PC-9 (cell line): Measurements from ENCODE around the gene NFATC1. TPM values are rescaled to one million over a fixed set of nuclear protein-coding genes. Genes with fewer than 3 reads are reported as not detected.

Experiments used
- BruUV-seq: library from RNA; stranded (reverse); fragments of 400-500 nt; replicated peaks from 2 replicates; lab custom pipeline; 2021; lab: Mats Ljungman, UMichigan
- CTCF ChIA-PET: fragments of 300-600 bp; sonication (Branson Sonifier 250); formaldehyde crosslinking; loops from one replicate; lab custom pipeline; 2022; ENCODE audit warnings: antibody characterized with exemption; lab: Charles Lee
- POLR2A ChIA-PET: fragments of 300-600 bp; sonication (Branson Sonifier 250); formaldehyde crosslinking; loops from one replicate; lab custom pipeline; 2022; ENCODE audit warnings: antibody characterized with exemption; ENCODE audit not compliant: unreplicated experiment; lab: Charles Lee
- DNase-seq, 2 experiments: peaks; one replicate each; pipeline versions ENCODE4 v3.0.0 to v3.0.0-alpha.2; 2015 to 2022; ENCODE audit warnings: mixed read lengths in 1 of 2
- H2AFZ ChIP-seq: fragments of 200-600 bp; sonication (generic); 2 replicates; pipeline ENCODE4 v1.8.1; 2017; ENCODE audit warnings: antibody characterized with exemption
- H3F3A ChIP-seq: fragments of 200-600 bp; sonication (generic); 2 replicates; pipeline ENCODE4 v1.8.1; 2017; ENCODE audit warnings: antibody characterized with exemption, mild to moderate bottlenecking, low read depth; ENCODE audit not compliant: insufficient read depth
- H3K27ac ChIP-seq: fragments of 200-600 bp; sonication (generic); 2 replicates; pipeline ENCODE4 v1.6.1; 2016; ENCODE audit warnings: mixed run types
- H3K27me3 ChIP-seq: fragments of 200-600 bp; sonication (generic); 2 replicates; pipeline ENCODE4 v1.6.1; 2016; ENCODE audit warnings: low read depth, mixed run types; ENCODE audit not compliant: insufficient read depth
- H3K36me3 ChIP-seq: fragments of 200-600 bp; sonication (generic); 2 replicates; pipeline ENCODE4 v1.6.1; 2016; ENCODE audit warnings: low read depth, mixed run types
- H3K4me1 ChIP-seq: fragments of 200-600 bp; sonication (generic); replicated peaks from 2 replicates; pipeline ENCODE4 v1.6.1; 2016; ENCODE audit warnings: mixed run types; ENCODE audit not compliant: insufficient read depth
- H3K4me2 ChIP-seq: fragments of 200-600 bp; sonication (generic); 2 replicates; pipeline ENCODE4 v1.6.1; 2017; ENCODE audit warnings: mixed run types
- H3K4me3 ChIP-seq: fragments of 200-600 bp; sonication (generic); 2 replicates; pipeline ENCODE4 v1.6.1; 2016; ENCODE audit warnings: mixed run types
- H3K79me2 ChIP-seq: fragments of 200-600 bp; sonication (generic); 2 replicates; pipeline ENCODE4 v1.6.1; 2017; ENCODE audit warnings: low read depth, mixed run types
- H3K9me2 ChIP-seq: fragments of 200-600 bp; sonication (generic); 2 replicates; pipeline ENCODE4 v1.8.1; 2017; ENCODE audit warnings: mild to moderate bottlenecking; ENCODE audit not compliant: insufficient read depth
- H3K9me3 ChIP-seq: fragments of 200-600 bp; sonication (generic); 2 replicates; pipeline ENCODE4 v1.8.1; 2016; ENCODE audit warnings: low read depth; ENCODE audit not compliant: insufficient read depth
- H4K20me1 ChIP-seq: fragments of 200-600 bp; sonication (generic); 2 replicates; pipeline ENCODE4 v1.8.1; 2017; ENCODE audit not compliant: insufficient read depth
- CTCF ChIP-seq: fragments of 200-600 bp; sonication (generic); conservative IDR thresholded peaks from 2 replicates; pipeline ENCODE4 v1.6.1; 2017; ENCODE audit warnings: mixed run types, antibody characterized with exemption, mild to moderate bottlenecking, moderate library complexity
- EZH2 ChIP-seq: fragments of 200-600 bp; sonication (generic); IDR thresholded peaks from 2 replicates; pipeline ENCODE4 v1.8.0; 2017; ENCODE audit warnings: antibody characterized with exemption, low read depth
- intact Hi-C: fragments of 100-400 bp; cut with micrococcal nuclease; formaldehyde crosslinking; loops from one replicate; pipeline ENCODE4 v1.10.0; 2022; ENCODE audit not compliant: unreplicated experiment
- total RNA-seq: library from RNA; stranded (reverse); gene quantifications from 2 replicates; pipeline ENCODE4 v1.2.3, GENCODE V29; 2021

NFATC1 gene
- total RNA-seq, 1 experiment from 2014 or later: 2.6 TPM

DNA sequence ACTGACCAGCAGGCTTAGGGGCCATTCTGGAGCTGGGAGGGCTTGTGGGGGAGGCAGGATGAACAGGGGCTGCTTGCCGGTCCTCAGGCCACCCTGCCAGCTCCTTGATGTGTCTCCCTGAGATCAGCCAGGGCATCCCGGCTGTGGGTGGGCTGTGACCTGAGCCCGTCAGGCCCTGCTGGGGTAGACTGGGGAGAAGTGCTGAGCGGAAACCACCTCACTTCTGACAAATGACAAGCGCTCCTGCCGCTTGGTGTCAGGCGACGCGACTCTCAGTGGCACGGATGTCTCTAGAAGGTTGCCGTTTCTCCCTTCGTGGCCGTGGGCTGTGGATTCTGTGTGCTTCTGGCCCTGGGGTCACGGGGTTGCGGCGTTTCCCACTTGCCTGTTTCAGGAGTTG is 45.7 kb downstream of the NFATC1 start:
- TF ChIP-seq EZH2 (no peak), CTCF (no peak)

DNA sequence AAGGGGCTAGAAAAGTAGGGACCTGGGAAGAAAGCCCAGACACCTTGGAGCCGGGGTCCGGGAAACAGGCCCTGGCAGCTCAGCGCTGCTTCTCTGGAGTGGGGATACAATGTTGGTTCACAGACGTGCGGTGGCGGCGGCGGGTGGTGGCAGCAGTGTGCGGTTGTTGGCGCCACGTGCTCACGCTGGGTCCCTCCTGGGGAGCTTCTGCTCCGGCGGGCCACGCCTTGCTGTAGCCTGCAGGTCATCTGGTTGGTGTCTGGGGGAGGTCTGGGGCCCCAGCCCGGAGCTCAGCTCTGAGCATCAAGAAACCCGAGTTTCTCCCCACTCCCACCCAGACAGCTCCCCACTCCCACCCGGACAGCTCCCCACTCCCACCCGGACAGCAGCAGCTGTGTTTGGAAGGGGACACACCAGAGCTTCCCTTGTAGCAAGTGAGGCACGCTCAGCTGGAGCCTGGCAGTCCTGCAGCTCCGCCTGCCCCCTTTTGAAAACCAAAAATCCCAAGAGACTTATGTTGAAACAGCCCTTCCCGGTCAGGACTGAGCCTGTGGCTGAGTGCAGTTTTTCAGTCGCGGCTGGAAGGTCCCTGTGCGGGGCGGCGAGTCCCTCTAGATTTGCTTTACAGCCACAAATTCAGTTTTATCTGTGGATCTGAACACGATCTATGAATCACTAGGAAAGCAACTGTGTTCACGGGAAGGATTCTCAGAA is 46.9 kb downstream of the NFATC1 start:
- H3K36me3 ChIP-seq: no peaks in the 10 kb centered on the region
- H3K79me2 ChIP-seq: no peaks in the 10 kb centered on the region
- no peak overlapping the region for H2AFZ ChIP-seq
- DNase-seq: no peak
- ChIA-PET CTCF (no interaction called here), POLR2A (no interaction called here)
- no peaks in the 10 kb centered on the region for H3K27me3 ChIP-seq
- no peak overlapping the region for H3K4me3 ChIP-seq
- no TSS peak for BruUV-seq
- no peaks in the 10 kb centered on the region for H3K9me3 ChIP-seq
- no peaks in the 10 kb centered on the region for H3K4me1 ChIP-seq
- no peak for TF ChIP-seq CTCF
- TF ChIP-seq EZH2: no peak
- no peaks in the 10 kb centered on the region for H3F3A ChIP-seq
- H3K9me2 ChIP-seq: no peaks in the 10 kb centered on the region
- no peak overlapping the region for H3K4me2 ChIP-seq
- intact Hi-C loops: no loop called here
- H3K27ac ChIP-seq: no peak overlapping the region
- H4K20me1 ChIP-seq: no peaks in the 10 kb centered on the region

More for the DNA sequence above, 45.7 kb downstream of the NFATC1 start:
- no peak overlapping the region for H3K4me3 ChIP-seq
- no peak overlapping the region for H3K27ac ChIP-seq
- no peaks in the 10 kb centered on the region for H3K9me3 ChIP-seq
- H3F3A ChIP-seq: no peaks in the 10 kb centered on the region
- H3K36me3 ChIP-seq: no peaks in the 10 kb centered on the region
- no peaks in the 10 kb centered on the region for H3K9me2 ChIP-seq
- POLR2A ChIA-PET: no interaction called here
- BruUV-seq: no TSS peak
- no peak overlapping the region for H3K4me2 ChIP-seq
- no peaks in the 10 kb centered on the region for H3K27me3 ChIP-seq
- H2AFZ ChIP-seq: no peak overlapping the region
- intact Hi-C loops: no loop called here
- no peak for DNase-seq
- no peaks in the 10 kb centered on the region for H3K4me1 ChIP-seq
- no peaks in the 10 kb centered on the region for H3K79me2 ChIP-seq
- CTCF ChIA-PET: no interaction called here
- no peaks in the 10 kb centered on the region for H4K20me1 ChIP-seq

- Histone ChIP-seq H3K4me2 (no peak overlapping the region), H3K36me3 (no peaks in the 10 kb centered on the region), H2AFZ (no peak overlapping the region), H4K20me1 (no peaks in the 10 kb centered on the region), H3K27me3 (no peaks in the 10 kb centered on the region), H3K27ac (no peak overlapping the region), H3K9me2 (no peaks in the 10 kb centered on the region), H3K4me1 (no peaks in the 10 kb centered on the region), H3K4me3 (no peak overlapping the region), H3K79me2 (no peaks in the 10 kb centered on the region), H3F3A (no peaks in the 10 kb centered on the region), H3K9me3 (no peaks in the 10 kb centered on the region)
- TF ChIP-seq EZH2 (no peak), CTCF (no peak)
- intact Hi-C loops: no loop called here
- CTCF ChIA-PET: no interaction called here
- BruUV-seq: no TSS peak
- no peak for DNase-seq
- POLR2A ChIA-PET: no interaction called here
Observed at GRCh38 chr18:79445221-79445620, 49.5 kb downstream of the NFATC1 start.
